ENCODE data around the gene ELP2.

The ELP2 gene

GRCh38 chr18:36169938-36170337 is 40.2 kb downstream of the ELP2 start:
- no peaks in the 10 kb centered on the region for H3K4me1 ChIP-seq (ENCODE audit: control insufficient read depth, insufficient read depth, low read length)
- CTCF ChIA-PET = interaction anchor here (0.7 kb wide), 1 partner anchor 1360 kb away, joined by 3 read pairs; no protein-coding TSS in a partner anchor
- no peak overlapping the region for H3K27ac ChIP-seq (ENCODE audit: extremely low read depth, low read depth, low read length)
- POLR2A ChIA-PET = no interaction called here
- H3K4me3 ChIP-seq (ENCODE audit: low read depth, low read length) = no peak overlapping the region
- no peaks in the 10 kb centered on the region for H3K9me3 ChIP-seq (ENCODE audit: control insufficient read depth, insufficient read depth, low read depth, low read length)
- TF ChIP-seq OVOL3 (tag by site-specific recombination; IDR thresholded peaks at IDR 0.05) = no peak
- TF ChIP-seq PATZ1 (tag by site-specific recombination; IDR thresholded peaks at IDR 0.05) = no peak
- TF ChIP-seq ZNF580 (tag by site-specific recombination; IDR thresholded peaks at IDR 0.05) = no peak
- no peak for TF ChIP-seq ZFP37 (tag by site-specific recombination; IDR thresholded peaks at IDR 0.05)
- no peak for TF ChIP-seq ZBTB8A (tag by site-specific recombination; IDR thresholded peaks at IDR 0.05)
- no peak for TF ChIP-seq GLI4 (tag by site-specific recombination; IDR thresholded peaks at IDR 0.05)
- TF ChIP-seq ZNF785 (tag by site-specific recombination; IDR thresholded peaks at IDR 0.05) = no peak
- no peak for TF ChIP-seq ZNF561 (tag by site-specific recombination; IDR thresholded peaks at IDR 0.05; ENCODE audit: borderline replicate concordance)
- peaks cover 16 to 92% of the 10 kb centered on the region in 2 experiments; a peak in 2 of 3 replicates for H3K36me3 ChIP-seq (ENCODE audit: control insufficient read depth in 2 of 2, insufficient read depth in 1 of 2, low read length in 2 of 2)

GRCh38 chr18:36175481-36175880 is 45.8 kb downstream of the ELP2 start:
- ChIA-PET CTCF (interaction anchor here (1.1 kb wide), 1 partner anchor 109 kb away, joined by 3 read pairs; no protein-coding TSS in a partner anchor), POLR2A (interaction anchor here (0.9 kb wide), 1 partner anchor 46 kb away, joined by 3 read pairs; the partner anchor contains the start of genes ELP2 and SLC39A6)
- no peaks in the 10 kb centered on the region for H3K9me3 ChIP-seq (ENCODE audit: control insufficient read depth, insufficient read depth, low read depth, low read length)
- H3K27ac ChIP-seq (ENCODE audit: extremely low read depth, low read depth, low read length) = no peak overlapping the region
- H3K4me1 ChIP-seq (ENCODE audit: control insufficient read depth, insufficient read depth, low read length) = no peaks in the 10 kb centered on the region
- H3K4me3 ChIP-seq (ENCODE audit: low read depth, low read length) = no peak overlapping the region
- H3K36me3 ChIP-seq (ENCODE audit: control insufficient read depth in 2 of 2, insufficient read depth in 1 of 2, low read length in 2 of 2) = peaks cover 6 to 72% of the 10 kb centered on the region in 2 experiments; a peak in 2 of 3 replicates
- TF ChIP-seq MZF1 (tag by site-specific recombination; IDR thresholded peaks at IDR 0.05; ENCODE audit: borderline replicate concordance) (no peak), BCL11A (tag by site-specific recombination; IDR thresholded peaks at IDR 0.05; ENCODE audit: low read depth) (no peak), KLF7 (tag by site-specific recombination; IDR thresholded peaks at IDR 0.05; ENCODE audit: borderline replicate concordance) (no peak), GFI1B (tag by site-specific recombination; IDR thresholded peaks at IDR 0.05) (no peak), ZNF26 (tag by site-specific recombination; IDR thresholded peaks at IDR 0.05) (no peak), HOXC10 (CRISPR knock-in tag; IDR thresholded peaks at IDR 0.05) (no peak), TSHZ1 (tag by site-specific recombination; IDR thresholded peaks at IDR 0.05; ENCODE audit: borderline replicate concordance) (no peak), ZNF585B (tag by site-specific recombination; IDR thresholded peaks at IDR 0.05) (no peak), GLI2 (tag by site-specific recombination; IDR thresholded peaks at IDR 0.05; ENCODE audit: borderline replicate concordance, low read depth) (no peak), ZNF768 (tag by site-specific recombination; IDR thresholded peaks at IDR 0.05) (no peak), ZNF521 (tag by site-specific recombination; IDR thresholded peaks at IDR 0.05) (no peak), SALL2 (tag by site-specific recombination; IDR thresholded peaks at IDR 0.05; ENCODE audit: borderline replicate concordance) (no peak)
